HG03135 (cell line): ENCODE measurements around the gene USB1.
A peak's percentile ranks its signal among the peaks of the same experiment; 100 is the strongest.
"Not testable (repeated sequence)": the region's sequence is repeated elsewhere in the genome, so short reads cannot be mapped to it uniquely, and the experiment has no call there.

Experiments used
- ATAC-seq: cut with Tn5 transposase; IDR thresholded peaks from one replicate; pipeline ENCODE4 v1.9.1; 2021; ENCODE audit warnings: mild to moderate bottlenecking, moderate library complexity; ENCODE audit not compliant: unreplicated experiment

Gene USB1

GRCh38 chr16:57969451-57970123 lies 31.6 kb upstream of the USB1 start:
- ATAC-seq = no peak

GRCh38 chr16:57970319-57970718 lies 30.9 kb upstream of the USB1 start:
- ATAC-seq = no peak

- no peak for ATAC-seq
Observed at GRCh38 chr16:57970970-57971369, 30.2 kb upstream of the USB1 start, which contains the start of gene CNGB1. TSS of gene CNGB1 (minus strand) at chr16:57971128. CDS start at chr16:57967286, 3,842 bp downstream.

GRCh38 chr16:57971848-57972247 lies 29.4 kb upstream of the USB1 start:
- ATAC-seq = no peak

- ATAC-seq = no peak
Observed at GRCh38 chr16:57972306-57972705, 28.9 kb upstream of the USB1 start.

GRCh38 chr16:57976331-57976796 lies 24.8 kb upstream of the USB1 start:
- ATAC-seq = no peak

- ATAC-seq = no peak
Observed at GRCh38 chr16:57977418-57978069, 23.7 kb upstream of the USB1 start.

GRCh38 chr16:57978070-57978465 lies 23.1 kb upstream of the USB1 start:
- ATAC-seq = not testable (repeated sequence)

GRCh38 chr16:57979006-57979585 lies 22.1 kb upstream of the USB1 start:
- ATAC-seq = no peak

- no peak for ATAC-seq
Observed at GRCh38 chr16:57981636-57982035, 19.6 kb upstream of the USB1 start.

GRCh38 chr16:57982385-57982784 lies 18.8 kb upstream of the USB1 start:
- no peak for ATAC-seq

GRCh38 chr16:57984443-57985203 lies 16.6 kb upstream of the USB1 start:
- peak; percentile 76 for ATAC-seq

GRCh38 chr16:57985204-57986181 lies 15.7 kb upstream of the USB1 start:
- no peak for ATAC-seq

- ATAC-seq = no peak
Observed at GRCh38 chr16:57986196-57986595, 15.0 kb upstream of the USB1 start.

GRCh38 chr16:57987441-57988177 lies 13.6 kb upstream of the USB1 start:
- no peak for ATAC-seq

- no peak for ATAC-seq
Observed at GRCh38 chr16:57988929-57989328, 12.3 kb upstream of the USB1 start.

GRCh38 chr16:57991551-57992059 lies 9.6 kb upstream of the USB1 start:
- ATAC-seq = no peak

- ATAC-seq = no peak
Observed at GRCh38 chr16:57992084-57992483, 9.1 kb upstream of the USB1 start.

GRCh38 chr16:57993438-57993837 lies 7.8 kb upstream of the USB1 start:
- ATAC-seq = no peak
